Vagina (tissue), 2 donors: ENCODE results near the gene FKBP11. TPM values are rescaled to one million over a fixed set of nuclear protein-coding genes. Genes with fewer than 3 reads are reported as not detected.

ENCODE experiments used
- DNase-seq, 2 donors: peaks; one replicate each; pipeline ENCODE4 v3.0.0-alpha.2; 2017; ENCODE audit errors: extremely low spot score in 2 of 2
- H3K27ac ChIP-seq: fragments of 200-600 bp; sonication (generic); one replicate; pipeline ENCODE4 v1.5.1; 2019
- H3K27me3 ChIP-seq: fragments of 200-600 bp; sonication (generic); one replicate; pipeline ENCODE4 v1.5.1; 2019
- H3K36me3 ChIP-seq, 2 donors: fragments of 200-600 bp; sonication (generic); one replicate each; pipeline ENCODE4 v1.5.1; 2017 to 2019
- H3K4me1 ChIP-seq: fragments of 200-600 bp; sonication (generic); one replicate; pipeline ENCODE4 v1.5.1; 2019
- H3K4me3 ChIP-seq, 2 donors: fragments of 200-600 bp; sonication (generic); 1 replicate in 1 of 2; 2 replicates in 1 of 2; pipeline ENCODE4 v1.5.1; 2016 to 2019
- H3K9me3 ChIP-seq: fragments of 200-600 bp; sonication (generic); one replicate; pipeline ENCODE4 v1.5.1; 2019
- POLR2A ChIP-seq, 2 donors: fragments of 450-650 bp; IDR thresholded peaks; one replicate each; pipeline ENCODE4 v1.6.1; 2017; ENCODE audit warnings: antibody characterized with exemption in 2 of 2, mild to moderate bottlenecking in 2 of 2, moderate library complexity in 2 of 2
- POLR2AphosphoS5 ChIP-seq, 2 donors: sonication (generic); formaldehyde crosslinking; IDR thresholded peaks; one replicate each; pipeline ENCODE4 v1.9.0; 2017; ENCODE audit warnings: antibody characterized with exemption in 2 of 2, mild to moderate bottlenecking in 2 of 2, low read depth in 1 of 2; ENCODE audit not compliant: insufficient read depth in 1 of 2
- intact Hi-C: fragments of 100-400 bp; cut with DNase I; formaldehyde crosslinking; loops from one replicate; pipeline ENCODE4 v1.15.1; 2023
- total RNA-seq: library from RNA; depleted of rRNA; stranded (reverse); fragments of >200 nt; gene quantifications from one replicate; pipeline ENCODE4 v1.2.3, GENCODE V29; 2016
- TF ChIP-seq, protein P1 (sequence below), 3 experiments: fragments of 450-650 bp in 2 of 3; fragments of 200-600 bp in 1 of 3; sonication (generic) in 1 of 3; IDR thresholded peaks; one replicate each; pipeline ENCODE4 v1.5.1; 2017 to 2019; ENCODE audit warnings: antibody characterized with exemption in 3 of 3, mild to moderate bottlenecking in 2 of 3, moderate library complexity in 2 of 3

FKBP11 gene
- total RNA-seq, 1 donor from 2014 or later, result 16.9 TPM

DNA sequence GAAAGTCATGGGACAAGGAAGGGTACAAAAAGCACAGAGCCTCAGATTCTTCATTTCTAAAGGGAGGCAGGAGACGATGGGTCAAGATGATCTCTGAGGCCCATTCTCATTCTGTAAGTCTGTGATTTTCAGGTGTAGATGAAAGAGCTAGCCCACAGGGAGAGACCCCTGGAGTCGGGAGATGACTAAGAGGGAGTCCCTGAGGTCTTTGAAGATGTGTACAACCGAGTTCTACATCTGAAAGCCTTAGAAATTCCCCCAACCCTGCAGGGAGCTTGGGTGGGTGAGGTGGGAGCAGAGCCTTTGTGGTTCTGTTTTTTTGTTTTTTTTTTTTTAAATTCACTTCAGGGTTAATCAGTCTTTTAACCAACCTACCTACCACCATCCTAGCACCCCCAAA lies 43.2 kb upstream of the FKBP11 start:
- Histone ChIP-seq H3K27ac (no peak overlapping the region), H3K27me3 (no peaks in the 10 kb centered on the region), H3K4me3 (no peak overlapping the region), H3K9me3 (no peaks in the 10 kb centered on the region), H3K4me1 (peaks cover 32% of the 10 kb centered on the region), H3K36me3 (no peaks in the 10 kb centered on the region)
- intact Hi-C loops, result no loop called here
- no peak for DNase-seq
- TF ChIP-seq POLR2AphosphoS5 (IDR thresholded peaks at IDR 0.05; ENCODE audit: insufficient read depth in 1 of 2, low read depth in 1 of 2) (no peak), POLR2A (IDR thresholded peaks at IDR 0.05) (no peak)
- TF ChIP-seq, protein P1, sequence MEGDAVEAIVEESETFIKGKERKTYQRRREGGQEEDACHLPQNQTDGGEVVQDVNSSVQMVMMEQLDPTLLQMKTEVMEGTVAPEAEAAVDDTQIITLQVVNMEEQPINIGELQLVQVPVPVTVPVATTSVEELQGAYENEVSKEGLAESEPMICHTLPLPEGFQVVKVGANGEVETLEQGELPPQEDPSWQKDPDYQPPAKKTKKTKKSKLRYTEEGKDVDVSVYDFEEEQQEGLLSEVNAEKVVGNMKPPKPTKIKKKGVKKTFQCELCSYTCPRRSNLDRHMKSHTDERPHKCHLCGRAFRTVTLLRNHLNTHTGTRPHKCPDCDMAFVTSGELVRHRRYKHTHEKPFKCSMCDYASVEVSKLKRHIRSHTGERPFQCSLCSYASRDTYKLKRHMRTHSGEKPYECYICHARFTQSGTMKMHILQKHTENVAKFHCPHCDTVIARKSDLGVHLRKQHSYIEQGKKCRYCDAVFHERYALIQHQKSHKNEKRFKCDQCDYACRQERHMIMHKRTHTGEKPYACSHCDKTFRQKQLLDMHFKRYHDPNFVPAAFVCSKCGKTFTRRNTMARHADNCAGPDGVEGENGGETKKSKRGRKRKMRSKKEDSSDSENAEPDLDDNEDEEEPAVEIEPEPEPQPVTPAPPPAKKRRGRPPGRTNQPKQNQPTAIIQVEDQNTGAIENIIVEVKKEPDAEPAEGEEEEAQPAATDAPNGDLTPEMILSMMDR (IDR thresholded peaks at IDR 0.05), result no peak

DNA sequence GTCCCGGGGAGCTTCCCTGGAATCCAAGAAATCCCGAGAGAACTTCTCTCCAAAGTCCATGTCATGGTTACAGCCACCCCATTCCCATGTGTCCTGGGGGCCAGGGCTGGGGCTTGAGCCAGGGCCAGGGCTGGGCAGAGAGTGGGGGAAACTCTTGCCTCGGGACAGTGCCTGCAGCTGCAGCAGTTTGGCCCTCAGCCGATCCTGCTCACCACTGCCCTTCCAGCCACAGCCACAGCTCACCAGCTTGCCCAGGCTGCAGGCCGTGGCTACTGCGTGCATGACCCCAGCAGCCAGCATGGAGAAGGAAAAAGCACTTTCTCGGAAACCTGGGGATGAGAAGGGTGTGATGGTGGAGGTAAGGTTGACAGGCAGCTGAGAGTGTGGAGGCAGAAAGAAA lies 42.7 kb upstream of the FKBP11 start:
- Histone ChIP-seq H3K9me3 (no peaks in the 10 kb centered on the region), H3K27me3 (no peaks in the 10 kb centered on the region), H3K4me1 (peaks cover 32% of the 10 kb centered on the region), H3K36me3 (no peaks in the 10 kb centered on the region), H3K4me3 (no peak overlapping the region), H3K27ac (no peak overlapping the region)
- TF ChIP-seq POLR2AphosphoS5 (IDR thresholded peaks at IDR 0.05; ENCODE audit: insufficient read depth in 1 of 2, low read depth in 1 of 2) (no peak), POLR2A (IDR thresholded peaks at IDR 0.05) (no peak)
- TF ChIP-seq, protein P1 (IDR thresholded peaks at IDR 0.05), result no peak
- intact Hi-C loops, result no loop called here
- no peak for DNase-seq

DNA sequence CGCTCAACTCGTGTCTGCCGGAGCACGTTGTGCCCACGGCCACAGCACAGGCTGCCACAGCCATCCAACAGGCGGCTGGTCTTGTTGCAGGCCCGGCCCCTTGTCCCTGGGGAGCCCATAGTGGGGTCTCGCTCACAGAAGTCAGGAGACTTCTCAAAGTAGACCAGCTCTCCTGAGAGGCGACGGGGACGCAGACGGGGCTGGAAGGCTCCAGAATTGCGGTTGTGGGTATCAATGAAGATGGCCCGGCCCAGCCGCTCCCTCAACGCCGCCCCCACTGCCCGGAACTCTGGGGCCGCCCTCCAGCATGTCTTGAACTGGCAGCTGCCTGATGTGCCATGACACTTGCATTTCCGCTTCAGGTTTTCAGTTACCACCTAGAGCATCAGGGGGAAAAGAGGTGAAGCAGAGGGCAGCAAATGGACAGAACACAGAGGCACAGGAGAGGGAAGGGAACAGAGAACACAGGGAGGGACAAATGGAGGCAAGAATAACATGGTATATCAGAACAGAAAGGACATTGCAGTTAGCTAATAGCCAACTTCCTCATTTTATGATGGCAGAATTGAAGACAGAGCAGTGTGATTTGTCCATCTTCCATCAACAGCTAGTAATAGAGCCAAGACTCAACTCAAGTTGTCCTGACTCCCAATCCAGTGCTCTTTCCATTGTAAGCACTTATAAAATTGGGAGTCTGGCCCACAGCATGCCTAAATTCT lies 41.0 kb upstream of the FKBP11 start:
- Histone ChIP-seq H3K4me3 (no peak overlapping the region), H3K27ac (no peak overlapping the region), H3K4me1 (peaks cover 22% of the 10 kb centered on the region), H3K9me3 (no peaks in the 10 kb centered on the region), H3K27me3 (no peaks in the 10 kb centered on the region), H3K36me3 (no peaks in the 10 kb centered on the region)
- TF ChIP-seq POLR2A (IDR thresholded peaks at IDR 0.05), result no peak
- TF ChIP-seq, protein P1 (IDR thresholded peaks at IDR 0.05), result no peak
- TF ChIP-seq POLR2AphosphoS5 (IDR thresholded peaks at IDR 0.05; ENCODE audit: insufficient read depth in 1 of 2, low read depth in 1 of 2), result no peak
- DNase-seq, result no peak
- intact Hi-C loops, result no loop called here

DNA sequence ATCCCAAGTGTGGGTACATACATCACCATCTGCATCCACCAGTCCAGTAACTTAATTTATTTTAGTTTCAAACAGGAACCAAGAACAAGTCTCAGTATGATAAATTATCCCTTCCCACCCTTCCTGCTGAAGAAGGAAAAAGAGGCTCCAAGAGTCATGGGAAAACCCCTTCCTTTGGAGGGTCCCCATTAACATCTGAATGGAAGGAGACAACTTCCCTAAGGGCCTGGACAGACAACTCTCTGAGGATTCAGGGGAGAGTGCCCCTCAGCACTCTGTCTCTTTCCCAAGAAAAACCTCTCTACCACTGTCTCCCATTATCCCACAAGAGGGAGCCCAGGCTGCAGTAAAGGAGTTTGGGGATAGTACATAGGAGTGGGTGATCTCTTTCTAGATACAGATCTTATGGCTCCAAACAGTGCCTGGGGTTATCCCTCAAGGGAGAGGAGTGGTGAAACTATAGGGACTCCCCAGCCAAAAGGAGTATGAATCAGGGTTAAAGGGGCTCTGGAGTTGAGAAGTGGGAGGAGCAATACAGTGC lies 40.1 kb upstream of the FKBP11 start:
- H3K9me3 ChIP-seq, result no peaks in the 10 kb centered on the region
- H3K27ac ChIP-seq, result no peak overlapping the region
- intact Hi-C loops, result no loop called here
- H3K4me3 ChIP-seq, result no peak overlapping the region
- H3K36me3 ChIP-seq, result no peaks in the 10 kb centered on the region
- no peaks in the 10 kb centered on the region for H3K27me3 ChIP-seq
- TF ChIP-seq, protein P1 (IDR thresholded peaks at IDR 0.05), result no peak
- TF ChIP-seq POLR2AphosphoS5 (IDR thresholded peaks at IDR 0.05; ENCODE audit: insufficient read depth in 1 of 2, low read depth in 1 of 2) (no peak), POLR2A (IDR thresholded peaks at IDR 0.05) (no peak)
- DNase-seq, result no peak
- peaks cover 12% of the 10 kb centered on the region for H3K4me1 ChIP-seq

GRCh38 chr12:48961801-48962200 lies 36.5 kb upstream of the FKBP11 start:
- Histone ChIP-seq H3K36me3 (no peaks in the 10 kb centered on the region), H3K9me3 (no peaks in the 10 kb centered on the region), H3K4me3 (no peak overlapping the region), H3K27me3 (no peaks in the 10 kb centered on the region), H3K4me1 (peaks cover 5% of the 10 kb centered on the region), H3K27ac (no peak overlapping the region)
- DNase-seq, result no peak
- TF ChIP-seq POLR2AphosphoS5 (IDR thresholded peaks at IDR 0.05; ENCODE audit: insufficient read depth in 1 of 2, low read depth in 1 of 2) (no peak), POLR2A (IDR thresholded peaks at IDR 0.05) (no peak)
- TF ChIP-seq, protein P1 (IDR thresholded peaks at IDR 0.05), result no peak
- intact Hi-C loops, result no loop called here
